Middle frontal gyrus (tissue), 1 donor: Measurements from ENCODE around the gene ARPC3.
"Not testable (repeated sequence)": the region's sequence is repeated elsewhere in the genome, so short reads cannot be mapped to it uniquely, and the experiment has no call there.

Experiments
- DNase-seq: peaks from one replicate; pipeline ENCODE4 v3.0.0-alpha.2; 2015; ENCODE audit warnings: low spot score; ENCODE audit errors: extremely low spot score

Gene ARPC3

GRCh38 chr12:110449799-110450497 is at the start of gene ARPC3:
Gene ARPC3, minus strand, starts transcription at chr12:110450337. Its CDS starts 77 bp downstream, at chr12:110450260.
- peak; percentile 84 for DNase-seq

- DNase-seq: no peak
These were observed 49.0 kb upstream of the ARPC3 start for GRCh38 chr12:110498984-110499706.

GRCh38 chr12:110475426-110475825 is 25.3 kb upstream of the ARPC3 start:
- DNase-seq: no peak

- DNase-seq: peak; percentile 93
These were observed 18.3 kb upstream of the ARPC3 start, which contains the start of the genes FAM216A and GPN3 for GRCh38 chr12:110468214-110469048. Gene FAM216A, plus strand, starts transcription at chr12:110468845. Its CDS starts 31 bp downstream, at chr12:110468876. Gene GPN3, minus strand, starts transcription at chr12:110468257. Its CDS starts 54 bp downstream, at chr12:110468203.

GRCh38 chr12:110467847-110468213 is 17.7 kb upstream of the ARPC3 start:
- no peak for DNase-seq

GRCh38 chr12:110466791-110467190 is 16.7 kb upstream of the ARPC3 start:
- DNase-seq: no peak

- not testable (repeated sequence) for DNase-seq
These were observed 15.6 kb upstream of the ARPC3 start for GRCh38 chr12:110465765-110466164.

GRCh38 chr12:110465024-110465423 is 14.9 kb upstream of the ARPC3 start:
- no peak for DNase-seq

GRCh38 chr12:110461189-110461588 is 11.1 kb upstream of the ARPC3 start:
- not testable (repeated sequence) for DNase-seq

GRCh38 chr12:110458756-110459155 is 8.6 kb upstream of the ARPC3 start:
- no peak for DNase-seq

GRCh38 chr12:110453569-110454296 is 3.6 kb upstream of the ARPC3 start:
- DNase-seq: no peak

- DNase-seq: no peak
These were observed 1.1 kb upstream of the ARPC3 start for GRCh38 chr12:110451263-110451662.

GRCh38 chr12:110444455-110444854 is 5.7 kb downstream of the ARPC3 start:
- no peak for DNase-seq

GRCh38 chr12:110436231-110436630 is 13.9 kb downstream of the ARPC3 start:
- DNase-seq: no peak

GRCh38 chr12:110431957-110432587 is 18.1 kb downstream of the ARPC3 start:
- peak; percentile 29 for DNase-seq

GRCh38 chr12:110429676-110430075 is 20.5 kb downstream of the ARPC3 start:
- not testable (repeated sequence) for DNase-seq

GRCh38 chr12:110426406-110426805 is 23.7 kb downstream of the ARPC3 start:
- no peak for DNase-seq

- no peak for DNase-seq
These were observed 25.9 kb downstream of the ARPC3 start for GRCh38 chr12:110424237-110424636.

- DNase-seq: no peak
These were observed 28.4 kb downstream of the ARPC3 start for GRCh38 chr12:110421701-110422100.

GRCh38 chr12:110421159-110421661 is 28.9 kb downstream of the ARPC3 start:
- DNase-seq: no peak
